Fibroblast of mammary gland (primary cell): ENCODE data around the gene TSEN34.

ENCODE experiments used
- DNase-seq: peaks from one replicate; pipeline ENCODE4 v3.0.0-alpha.2; 2010; ENCODE audit warnings: low read depth
- H3K4me3 ChIP-seq: 2 replicates; pipeline ENCODE4 v1.5.1; 2011; ENCODE audit warnings: low read depth, mild to moderate bottlenecking, low read length, moderate library complexity; ENCODE audit not compliant: control insufficient read depth
- CTCF ChIP-seq: conservative IDR thresholded peaks from 2 replicates; pipeline ENCODE4 v1.5.1; 2011; ENCODE audit warnings: low read depth, low read length, inconsistent platforms; ENCODE audit not compliant: control insufficient read depth, insufficient read depth

Gene TSEN34

GRCh38 chr19:54155694-54156093 is 35.4 kb upstream of the TSEN34 start:
- TF ChIP-seq CTCF: no peak
- DNase-seq: no peak
- H3K4me3 ChIP-seq: no peak overlapping the region

- no peak for TF ChIP-seq CTCF
- no peak overlapping the region for H3K4me3 ChIP-seq
- DNase-seq: no peak
Measured at GRCh38 chr19:54156490-54156889, 34.6 kb upstream of the TSEN34 start.

- H3K4me3 ChIP-seq: no peak overlapping the region
- no peak for TF ChIP-seq CTCF
- DNase-seq: no peak
Measured at GRCh38 chr19:54156953-54157352, 34.2 kb upstream of the TSEN34 start.

- DNase-seq: peak; percentile 47
- peak overlapping the region; percentile 80 for H3K4me3 ChIP-seq
- TF ChIP-seq CTCF: no peak
Measured at GRCh38 chr19:54158812-54159351, 32.2 kb upstream of the TSEN34 start.

GRCh38 chr19:54159352-54160181 is 31.5 kb upstream of the TSEN34 start, which contains the start of gene LENG1:
LENG1 (minus strand) TSS chr19:54159721; CDS start chr19:54159695, 26 bp downstream.
- DNase-seq: peak; percentile 100
- TF ChIP-seq CTCF: no peak
- H3K4me3 ChIP-seq: peak within 1 kb of the TSS; percentile 80

GRCh38 chr19:54160182-54160811 is 30.8 kb upstream of the TSEN34 start:
- peak; percentile 43 for DNase-seq
- TF ChIP-seq CTCF: no peak
- peak overlapping the region; percentile 63 for H3K4me3 ChIP-seq
